ENCODE measurements around the gene INPP5E. TPM values are rescaled to one million over a fixed set of nuclear protein-coding genes. Genes with fewer than 3 reads are reported as not detected.

Gene INPP5E
- total RNA-seq, 4 donors from 2014 or later: 8.4 to 17.1 (median 12.5) TPM

GRCh38 chr9:136462664-136463063 is 23.0 kb upstream of the INPP5E start:
- no peak overlapping the region for H3K4me3 ChIP-seq
- WGBS: 89% methylated on average over 9 of the region's 17 CpGs
- TF ChIP-seq POLR2A (IDR thresholded peaks at IDR 0.05; ENCODE audit: low read depth): no peak
- TF ChIP-seq CTCF (IDR thresholded peaks at IDR 0.05): no peak
- no peak for TF ChIP-seq POLR2AphosphoS5 (IDR thresholded peaks at IDR 0.05)
- no peak for TF ChIP-seq EP300 (IDR thresholded peaks at IDR 0.05)
- intact Hi-C loops (cut with DNase I): no loop called here
- H3K9me3 ChIP-seq: no peaks in the 10 kb centered on the region
- peaks cover 98 to 100% (median 100%) of the 10 kb centered on the region in 4 donors for H3K36me3 ChIP-seq
- no peaks in the 10 kb centered on the region for H3K27me3 ChIP-seq
- no peaks in the 10 kb centered on the region for H3K4me1 ChIP-seq
- H3K27ac ChIP-seq (replicated peaks in 1 of 4): no peak overlapping the region
- no peak for DNase-seq (ENCODE audit: extremely low spot score)

- no peak overlapping the region for H3K4me3 ChIP-seq
- 96% methylated on average over 12 of the region's 23 CpGs for WGBS
- intact Hi-C loops (cut with DNase I): no loop called here
- DNase-seq (ENCODE audit: extremely low spot score): no peak
- no peak overlapping the region for H3K27ac ChIP-seq (replicated peaks in 1 of 4)
- peaks cover 99 to 100% (median 100%) of the 10 kb centered on the region in 4 donors for H3K36me3 ChIP-seq
- no peaks in the 10 kb centered on the region for H3K27me3 ChIP-seq
- no peak for TF ChIP-seq CTCF (IDR thresholded peaks at IDR 0.05)
- TF ChIP-seq EP300 (IDR thresholded peaks at IDR 0.05): no peak
- no peak for TF ChIP-seq POLR2A (IDR thresholded peaks at IDR 0.05; ENCODE audit: low read depth)
- no peak for TF ChIP-seq POLR2AphosphoS5 (IDR thresholded peaks at IDR 0.05)
- H3K4me1 ChIP-seq: no peaks in the 10 kb centered on the region
- H3K9me3 ChIP-seq: no peaks in the 10 kb centered on the region
Observed at GRCh38 chr9:136460772-136461325, 21.2 kb upstream of the INPP5E start.

- Histone ChIP-seq H3K27me3 (no peaks in the 10 kb centered on the region), H3K9me3 (no peaks in the 10 kb centered on the region), H3K4me3 (no peak overlapping the region), H3K4me1 (no peaks in the 10 kb centered on the region), H3K27ac (replicated peaks in 1 of 4) (no peak overlapping the region), H3K36me3 (peaks cover 99 to 100% (median 100%) of the 10 kb centered on the region in 4 donors)
- DNase-seq (ENCODE audit: extremely low spot score): no peak
- intact Hi-C loops (cut with DNase I): no loop called here
- whole genome bisulfite sequencing: 96% methylated on average over 28 of the region's 28 CpGs
- no peak for TF ChIP-seq EP300 (IDR thresholded peaks at IDR 0.05)
- no peak for TF ChIP-seq CTCF (IDR thresholded peaks at IDR 0.05)
- TF ChIP-seq POLR2A (IDR thresholded peaks at IDR 0.05; ENCODE audit: low read depth): no peak
- no peak for TF ChIP-seq POLR2AphosphoS5 (IDR thresholded peaks at IDR 0.05)
Observed at GRCh38 chr9:136459425-136459824, 19.8 kb upstream of the INPP5E start.

GRCh38 chr9:136457326-136457725 is 17.7 kb upstream of the INPP5E start:
- Histone ChIP-seq H3K27ac (replicated peaks in 1 of 4) (no peak overlapping the region), H3K36me3 (peaks cover 87 to 99% (median 96%) of the 10 kb centered on the region in 4 donors), H3K4me1 (no peaks in the 10 kb centered on the region), H3K27me3 (no peaks in the 10 kb centered on the region), H3K9me3 (no peaks in the 10 kb centered on the region), H3K4me3 (no peak overlapping the region)
- no peak for DNase-seq (ENCODE audit: extremely low spot score)
- intact Hi-C loops (cut with DNase I): no loop called here
- no peak for TF ChIP-seq CTCF (IDR thresholded peaks at IDR 0.05)
- no peak for TF ChIP-seq EP300 (IDR thresholded peaks at IDR 0.05)
- TF ChIP-seq POLR2A (IDR thresholded peaks at IDR 0.05; ENCODE audit: low read depth): no peak
- no peak for TF ChIP-seq POLR2AphosphoS5 (IDR thresholded peaks at IDR 0.05)
- 97% methylated on average over 18 of the region's 24 CpGs for WGBS

GRCh38 chr9:136456258-136456657 is 16.6 kb upstream of the INPP5E start:
- 91% methylated on average over 8 of the region's 9 CpGs for WGBS
- no peak overlapping the region for H3K4me3 ChIP-seq
- H3K27ac ChIP-seq (replicated peaks in 1 of 4): no peak overlapping the region
- H3K36me3 ChIP-seq: peaks cover 83 to 99% (median 96%) of the 10 kb centered on the region in 4 donors
- H3K4me1 ChIP-seq: no peaks in the 10 kb centered on the region
- no peak for DNase-seq (ENCODE audit: extremely low spot score)
- no peak for TF ChIP-seq POLR2A (IDR thresholded peaks at IDR 0.05; ENCODE audit: low read depth)
- H3K9me3 ChIP-seq: no peaks in the 10 kb centered on the region
- intact Hi-C loops (cut with DNase I): no loop called here
- H3K27me3 ChIP-seq: no peaks in the 10 kb centered on the region

All from esophagus muscularis mucosa (tissue), 4 donors.